OCI-LY1 (cell line): ENCODE results near the gene ADGRD2.

Experiments
- EZH2 ChIP-seq: fragments of 200-600 bp; sonication (generic), shearing (Covaris generic); IDR thresholded peaks from 2 replicates; pipeline ENCODE4 v1.8.0; 2017; ENCODE audit warnings: borderline replicate concordance, mixed run types, mild to moderate bottlenecking, antibody characterized with exemption, low read length, moderate library complexity, mixed read lengths
- TF ChIP-seq, protein P1 (sequence below): fragments of 200-600 bp; sonication (generic), shearing (Covaris generic); IDR thresholded peaks from 2 replicates; pipeline ENCODE4 v1.5.1; 2017; ENCODE audit warnings: mild to moderate bottlenecking, antibody characterized with exemption, low read length, moderate library complexity, mixed read lengths

DNA sequence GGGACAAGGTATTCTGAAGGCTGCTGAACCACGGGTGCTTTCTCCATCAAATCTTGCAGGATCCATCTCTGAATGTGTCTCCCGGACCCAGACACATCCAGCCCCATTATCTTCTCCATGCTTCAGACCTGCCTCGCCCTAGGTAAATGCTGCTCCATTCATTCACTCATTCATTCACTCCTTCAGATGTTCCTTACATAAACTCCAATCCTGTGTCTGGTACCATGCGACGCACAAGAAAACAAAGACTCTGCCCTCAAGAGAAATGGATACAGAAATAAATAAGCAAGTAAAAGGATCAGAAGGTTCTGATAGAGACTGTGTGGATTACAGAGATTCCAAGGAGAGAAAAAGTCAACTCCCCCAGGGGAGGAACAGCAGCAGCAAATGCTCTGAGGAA is 27.1 kb upstream of the ADGRD2 start:
- TF ChIP-seq, protein P1, sequence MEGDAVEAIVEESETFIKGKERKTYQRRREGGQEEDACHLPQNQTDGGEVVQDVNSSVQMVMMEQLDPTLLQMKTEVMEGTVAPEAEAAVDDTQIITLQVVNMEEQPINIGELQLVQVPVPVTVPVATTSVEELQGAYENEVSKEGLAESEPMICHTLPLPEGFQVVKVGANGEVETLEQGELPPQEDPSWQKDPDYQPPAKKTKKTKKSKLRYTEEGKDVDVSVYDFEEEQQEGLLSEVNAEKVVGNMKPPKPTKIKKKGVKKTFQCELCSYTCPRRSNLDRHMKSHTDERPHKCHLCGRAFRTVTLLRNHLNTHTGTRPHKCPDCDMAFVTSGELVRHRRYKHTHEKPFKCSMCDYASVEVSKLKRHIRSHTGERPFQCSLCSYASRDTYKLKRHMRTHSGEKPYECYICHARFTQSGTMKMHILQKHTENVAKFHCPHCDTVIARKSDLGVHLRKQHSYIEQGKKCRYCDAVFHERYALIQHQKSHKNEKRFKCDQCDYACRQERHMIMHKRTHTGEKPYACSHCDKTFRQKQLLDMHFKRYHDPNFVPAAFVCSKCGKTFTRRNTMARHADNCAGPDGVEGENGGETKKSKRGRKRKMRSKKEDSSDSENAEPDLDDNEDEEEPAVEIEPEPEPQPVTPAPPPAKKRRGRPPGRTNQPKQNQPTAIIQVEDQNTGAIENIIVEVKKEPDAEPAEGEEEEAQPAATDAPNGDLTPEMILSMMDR = no peak
- no peak for TF ChIP-seq EZH2
